Spleen (tissue), 11 donors: Measurements from ENCODE around the gene HOMER1. TPM values are rescaled to one million over a fixed set of nuclear protein-coding genes. Genes with fewer than 3 reads are reported as not detected.

ENCODE experiments used
- DNase-seq: peaks from one replicate; pipeline ENCODE4 v3.0.0-alpha.2; 2020
- H3K27ac ChIP-seq, 8 donors: fragments of 200-600 bp; sonication (generic) in 7 of 8; 1 replicate in 4 of 8; 2 replicates in 4 of 8; pipeline versions ENCODE4 v1.5.0 to v1.8.0; 2016 to 2021; ENCODE audit warnings: inconsistent platforms in 4 of 8, mild to moderate bottlenecking in 4 of 8, moderate library complexity in 1 of 8
- H3K27me3 ChIP-seq, 7 donors: fragments of 200-600 bp; sonication (generic) in 6 of 7; replicated peaks in 1 of 7; 1 replicate in 4 of 7; 2 replicates in 3 of 7; pipeline versions ENCODE4 v1.5.0 to v1.8.0; 2016 to 2021; ENCODE audit warnings: inconsistent platforms in 3 of 7, mild to moderate bottlenecking in 1 of 7
- H3K36me3 ChIP-seq, 6 donors: fragments of 200-600 bp; sonication (generic) in 5 of 6; 1 replicate in 4 of 6; 2 replicates in 2 of 6; pipeline versions ENCODE4 v1.5.0 to v1.8.0; 2016 to 2021; ENCODE audit warnings: inconsistent platforms in 2 of 6
- H3K4me1 ChIP-seq, 6 donors: fragments of 200-600 bp; sonication (generic) in 5 of 6; 1 replicate in 3 of 6; 2 replicates in 3 of 6; pipeline versions ENCODE4 v1.5.0 to v1.8.0; 2016 to 2021; ENCODE audit warnings: inconsistent platforms in 3 of 6
- H3K4me3 ChIP-seq, 8 donors: fragments of 200-600 bp; sonication (generic) in 7 of 8; 1 replicate in 4 of 8; 2 replicates in 4 of 8; pipeline versions ENCODE4 v1.5.0 to v1.8.0; 2016 to 2021; ENCODE audit warnings: inconsistent platforms in 4 of 8, mild to moderate bottlenecking in 4 of 8, moderate library complexity in 2 of 8
- H3K9me3 ChIP-seq, 8 donors: fragments of 200-600 bp; sonication (generic) in 7 of 8; 1 replicate in 4 of 8; 2 replicates in 4 of 8; pipeline versions ENCODE4 v1.5.0 to v1.8.0; 2016 to 2021; ENCODE audit warnings: inconsistent platforms in 4 of 8
- CTCF ChIP-seq, 11 experiments: fragments of 200-600 bp in 7 of 11; fragments of 450-650 bp in 4 of 11; sonication (generic) in 4 of 11; IDR thresholded peaks in 8 of 11; conservative IDR thresholded peaks in 3 of 11; 1 replicate in 7 of 11; 2 replicates in 4 of 11; pipeline versions ENCODE4 v1.4.0 to v1.8.0; 2016 to 2021; ENCODE audit warnings: antibody characterized with exemption in 11 of 11, inconsistent platforms in 4 of 11, mild to moderate bottlenecking in 1 of 11
- POLR2A ChIP-seq, 3 donors: fragments of 450-650 bp; IDR thresholded peaks; one replicate each; pipeline ENCODE4 v1.5.1; 2017; ENCODE audit warnings: antibody characterized with exemption in 3 of 3, mild to moderate bottlenecking in 1 of 3
- POLR2AphosphoS5 ChIP-seq, 3 donors: sonication (generic); formaldehyde crosslinking; IDR thresholded peaks; one replicate each; pipeline ENCODE4 v1.5.1; 2017; ENCODE audit warnings: antibody characterized with exemption in 3 of 3
- WGBS, 5 donors: extraction: QIAGEN DNeasy Blood & Tissue Kit in 3 of 5; methylation state at CpG; one replicate each; pipeline versions ENCODE4 v1.1.5 to v1.1.7; 2013 to 2018; 5-methylcytosine and 5-hydroxymethylcytosine counted together
- intact Hi-C: fragments of 100-400 bp; cut with DNase I; formaldehyde crosslinking; loops from one replicate; pipeline ENCODE4 v1.15.0; 2023; ENCODE audit warnings: low total_unique reads
- polyA plus RNA-seq, 3 donors: library from polyadenylated mRNA; stranded (reverse); fragments of 200-250 nt; gene quantifications; one replicate each; pipeline ENCODE4 v1.2.1, GENCODE V29; 2013
- total RNA-seq, 7 donors: library from RNA; depleted of rRNA in 3 of 7; stranded (reverse); fragments of >200 nt in 3 of 7; fragmentation: NEBNext Ultra II Directional in 4 of 7; extraction: Animal tissue kit (Norgen Biotek cat#: 25700) in 4 of 7; gene quantifications; one replicate each; pipeline versions ENCODE4 v1.1.0 to v1.2.1, GENCODE V29; 2016 to 2021
- donor health status: healthy with polysubstance abuse.
- donor health status: DM: no; HTN: no; CAD: no; lungs with moderate emphysema.
- donor health status: DM: no; HTN: no; CAD: no.
- donor health status: Bipolar disorder and iron deficiency.
- donor health status: healthy.
- donor health status: DM: no; HTN: no; CAD: no.
- donor health status: DM: yes; HTN: yes; CAD: no.

The HOMER1 gene
- total and polyA plus RNA-seq, 10 donors: 0.39 to 5.2 (median 2.4) TPM

GRCh38 chr5:79413112-79413511 is 100.8 kb downstream of the HOMER1 start:
- no peak for DNase-seq
- Histone ChIP-seq H3K9me3 (peaks cover 0 to 21% (median 16%) of the 10 kb centered on the region in 8 donors), H3K27me3 (no peaks in the 10 kb centered on the region), H3K27ac (no peak overlapping the region), H3K4me3 (no peak overlapping the region), H3K4me1 (peaks cover 0 to 8% (median 0%) of the 10 kb centered on the region in 6 donors), H3K36me3 (no peaks in the 10 kb centered on the region)
- intact Hi-C loops: no loop called here
- no peak for TF ChIP-seq POLR2A (IDR thresholded peaks at IDR 0.05)
- no peak for TF ChIP-seq POLR2AphosphoS5 (IDR thresholded peaks at IDR 0.05)
- no peak for TF ChIP-seq CTCF (IDR thresholded peaks at IDR 0.05 in 8 of 11, conservative IDR thresholded peaks at IDR 0.05 in 3 of 11)

GRCh38 chr5:79408028-79408427 is 105.9 kb downstream of the HOMER1 start:
- no peak for DNase-seq
- no peaks in the 10 kb centered on the region for H3K36me3 ChIP-seq
- no peak overlapping the region for H3K4me3 ChIP-seq
- H3K27ac ChIP-seq: no peak overlapping the region
- peaks cover 0 to 27% (median 20%) of the 10 kb centered on the region in 8 donors for H3K9me3 ChIP-seq
- no peak for TF ChIP-seq POLR2AphosphoS5 (IDR thresholded peaks at IDR 0.05)
- no peak for TF ChIP-seq CTCF (IDR thresholded peaks at IDR 0.05 in 8 of 11, conservative IDR thresholded peaks at IDR 0.05 in 3 of 11)
- no peak for TF ChIP-seq POLR2A (IDR thresholded peaks at IDR 0.05)
- intact Hi-C loops: no loop called here
- no peaks in the 10 kb centered on the region for H3K4me1 ChIP-seq
- no peaks in the 10 kb centered on the region for H3K27me3 ChIP-seq

GRCh38 chr5:79407591-79407990 is 106.3 kb downstream of the HOMER1 start:
- no peaks in the 10 kb centered on the region for H3K27me3 ChIP-seq
- no peak overlapping the region for H3K27ac ChIP-seq
- no peak for DNase-seq
- 91 to 96% (median 94%) methylated on average over 1 of the region's 1 CpG for WGBS, 5 donors
- no peaks in the 10 kb centered on the region for H3K4me1 ChIP-seq
- TF ChIP-seq POLR2AphosphoS5 (IDR thresholded peaks at IDR 0.05) (no peak), CTCF (IDR thresholded peaks at IDR 0.05 in 8 of 11, conservative IDR thresholded peaks at IDR 0.05 in 3 of 11) (no peak), POLR2A (IDR thresholded peaks at IDR 0.05) (no peak)
- no peaks in the 10 kb centered on the region for H3K36me3 ChIP-seq
- intact Hi-C loops: no loop called here
- H3K9me3 ChIP-seq: peaks cover 0 to 27% (median 20%) of the 10 kb centered on the region in 8 donors
- no peak overlapping the region for H3K4me3 ChIP-seq

DNA sequence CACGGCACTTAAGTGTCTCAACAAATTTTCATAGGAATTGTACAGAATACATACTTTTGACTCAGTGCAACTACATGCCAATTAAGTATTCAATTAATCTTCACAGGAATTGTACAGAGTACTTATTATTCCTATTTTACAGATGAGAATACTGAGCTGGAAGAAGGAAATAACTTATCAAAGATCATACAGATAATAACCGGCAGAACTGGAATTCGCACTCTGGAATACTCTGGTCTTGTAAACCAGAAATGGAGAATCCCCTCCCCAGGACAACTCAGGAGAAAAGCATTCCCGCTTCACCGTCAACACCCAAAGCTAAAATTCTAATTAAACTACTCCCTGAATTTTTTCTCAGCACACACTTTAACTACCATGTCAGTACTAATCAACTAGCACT is 112.7 kb downstream of the HOMER1 start:
- 83 to 97% (median 89%) methylated on average over 5 of the region's 5 CpGs for WGBS, 5 donors
- H3K9me3 ChIP-seq: no peaks in the 10 kb centered on the region
- TF ChIP-seq POLR2AphosphoS5 (IDR thresholded peaks at IDR 0.05) (no peak), POLR2A (IDR thresholded peaks at IDR 0.05) (no peak), CTCF (IDR thresholded peaks at IDR 0.05 in 8 of 11, conservative IDR thresholded peaks at IDR 0.05 in 3 of 11) (no peak)
- H3K27ac ChIP-seq: no peak overlapping the region
- intact Hi-C loops: no loop called here
- DNase-seq: no peak
- H3K36me3 ChIP-seq: no peaks in the 10 kb centered on the region
- H3K27me3 ChIP-seq: no peaks in the 10 kb centered on the region
- no peaks in the 10 kb centered on the region for H3K4me1 ChIP-seq
- H3K4me3 ChIP-seq: no peak overlapping the region
